ENCODE data around the gene NUP210.

Gene NUP210

DNA sequence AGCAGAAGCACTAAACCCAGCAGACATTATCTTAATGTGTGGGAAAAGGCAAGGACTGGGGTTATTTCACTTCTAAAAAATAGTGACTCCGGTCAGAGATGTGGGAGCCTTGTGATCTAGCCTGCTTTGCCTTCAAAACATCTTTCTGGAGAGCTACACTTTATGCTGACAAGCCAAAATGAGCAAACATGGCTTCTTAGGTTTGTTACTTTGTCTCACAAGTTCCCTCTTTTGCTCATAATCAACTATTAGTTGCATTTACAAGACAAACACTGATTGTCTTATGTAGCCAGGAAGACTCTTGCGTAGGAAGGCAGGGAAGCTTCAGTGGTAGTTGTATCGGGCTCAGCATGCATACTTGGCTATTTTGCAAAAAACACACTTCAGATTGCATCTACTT, 129.2 kb downstream of the NUP210 start:
- no peak overlapping the region for H3K4me3 ChIP-seq (ENCODE audit: low read length)
- no peak for DNase-seq (ENCODE audit: low read depth)
- TF ChIP-seq CTCF (conservative IDR thresholded peaks at IDR 0.05; ENCODE audit: low read depth, low read length), result no peak

DNA sequence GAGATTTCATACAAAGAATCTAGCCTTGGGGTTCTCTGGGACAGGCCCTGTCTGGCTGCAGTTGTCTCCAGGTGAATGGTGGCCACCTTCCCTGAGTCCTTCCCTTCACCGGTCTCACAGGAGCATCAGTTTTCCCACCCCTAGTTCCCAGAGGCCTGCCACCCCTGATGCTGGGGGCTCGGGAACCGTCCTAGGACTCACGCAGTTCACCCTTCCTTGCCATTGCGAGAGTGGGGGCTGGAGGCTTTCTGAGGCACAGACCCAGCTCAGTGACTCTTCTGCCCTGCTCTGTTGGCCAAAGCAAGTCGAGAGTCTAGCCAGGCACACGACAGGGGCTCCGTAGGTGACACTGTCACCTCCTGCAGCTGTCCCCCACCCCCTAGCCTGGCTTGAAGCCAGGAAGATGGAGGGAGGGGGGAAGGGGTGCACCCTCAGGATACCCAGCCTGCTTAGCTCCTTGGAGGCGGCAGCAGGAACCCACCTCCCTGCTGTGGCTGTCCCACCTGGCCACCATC, 130.3 kb downstream of the NUP210 start:
- H3K4me3 ChIP-seq (ENCODE audit: low read length), result no peak overlapping the region
- DNase-seq (ENCODE audit: low read depth), result no peak
- TF ChIP-seq CTCF (conservative IDR thresholded peaks at IDR 0.05; ENCODE audit: low read depth, low read length), result no peak

DNA sequence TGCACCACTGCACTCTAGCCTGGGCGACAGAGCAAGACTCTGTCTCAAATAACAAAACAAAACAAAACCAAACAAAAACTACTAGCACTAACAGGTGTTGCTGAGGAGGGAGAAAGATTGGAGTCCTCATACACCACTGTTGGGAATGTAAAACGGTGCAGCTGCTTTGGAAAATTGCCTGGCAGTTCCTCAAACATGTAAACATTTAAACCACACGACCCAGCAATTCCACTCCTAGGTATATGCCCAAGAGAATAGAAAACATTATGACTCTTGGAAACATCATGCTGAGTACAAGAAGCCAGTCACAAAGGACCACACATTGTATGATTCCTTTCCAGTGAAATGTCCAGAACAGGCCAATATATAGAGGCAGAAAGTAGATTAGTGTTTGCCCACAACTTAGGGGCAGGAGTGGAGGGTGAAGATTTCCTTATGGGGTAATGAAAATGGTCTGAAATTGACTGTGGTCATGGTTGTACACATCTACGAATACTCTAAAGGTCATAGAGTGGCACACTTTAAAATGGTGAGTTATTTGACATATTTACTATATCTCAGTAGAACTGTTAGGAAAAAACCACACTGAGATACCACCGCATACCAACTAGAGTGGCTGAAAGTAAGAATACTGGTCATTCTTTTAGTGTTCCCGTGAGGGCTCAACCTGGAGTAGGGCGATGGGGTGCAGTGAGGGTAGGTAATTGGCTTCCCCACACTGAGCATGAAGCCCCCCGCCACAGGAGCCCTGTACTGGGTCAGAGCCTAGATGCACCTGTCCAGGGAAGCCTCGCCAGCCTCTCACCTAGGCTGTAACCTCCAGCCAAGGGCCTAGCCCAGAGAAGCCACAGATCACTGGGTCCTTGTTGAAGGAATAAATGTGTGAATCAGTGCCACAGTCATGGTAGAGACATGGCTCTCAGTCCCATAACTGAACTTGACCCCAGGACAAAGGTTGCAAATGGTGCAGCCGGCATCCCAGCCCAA, 131.1 kb downstream of the NUP210 start:
- no peak for TF ChIP-seq CTCF (conservative IDR thresholded peaks at IDR 0.05; ENCODE audit: low read depth, low read length)
- DNase-seq (ENCODE audit: low read depth), result no peak
- H3K4me3 ChIP-seq (ENCODE audit: low read length), result no peak overlapping the region

DNA sequence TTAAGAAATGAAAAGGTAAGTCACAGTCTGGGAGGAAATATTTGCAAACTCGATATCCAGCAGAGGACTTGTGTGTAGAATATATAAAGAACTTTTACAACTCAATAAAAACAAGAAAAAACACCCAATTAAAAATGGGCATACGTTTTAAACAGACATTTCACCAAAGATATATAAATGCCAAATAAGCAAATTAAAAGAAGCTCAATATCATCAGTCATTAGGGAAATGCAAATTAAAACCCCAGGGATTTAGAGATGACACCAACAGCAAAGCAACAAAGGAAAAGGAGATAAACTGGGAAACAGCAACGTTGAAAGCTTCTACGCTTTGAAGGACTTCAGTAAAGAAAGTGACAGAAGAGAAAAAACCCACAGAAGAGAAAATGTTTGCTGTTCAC, 132.3 kb downstream of the NUP210 start:
- no peak for TF ChIP-seq CTCF (conservative IDR thresholded peaks at IDR 0.05; ENCODE audit: low read depth, low read length)
- DNase-seq (ENCODE audit: low read depth), result no peak
- no peak overlapping the region for H3K4me3 ChIP-seq (ENCODE audit: low read length)

- no peak for TF ChIP-seq CTCF (conservative IDR thresholded peaks at IDR 0.05; ENCODE audit: low read depth, low read length)
- DNase-seq (ENCODE audit: low read depth), result no peak
- no peak overlapping the region for H3K4me3 ChIP-seq (ENCODE audit: low read length)
Observed at GRCh38 chr3:13286873-13287272, 133.2 kb downstream of the NUP210 start.

GRCh38 chr3:13285007-13285567, 135.0 kb downstream of the NUP210 start:
- H3K4me3 ChIP-seq (ENCODE audit: low read length), result no peak overlapping the region
- DNase-seq (ENCODE audit: low read depth), result no peak
- no peak for TF ChIP-seq CTCF (conservative IDR thresholded peaks at IDR 0.05; ENCODE audit: low read depth, low read length)

Data from retinal pigment epithelial cell (primary cell).